Calu3 (cell line): ENCODE results near the gene C14orf119. TPM values are rescaled to one million over a fixed set of nuclear protein-coding genes. Genes with fewer than 3 reads are reported as not detected.
A peak's percentile ranks its signal among the peaks of the same experiment; 100 is the strongest.

Experiments used
- BruUV-seq: library from RNA; stranded (reverse); fragments of 400-500 nt; replicated peaks from 2 replicates; lab custom pipeline; 2021; lab: Mats Ljungman, UMichigan
- CTCF ChIA-PET: fragments of 300-600 bp; sonication (Branson Sonifier 250); formaldehyde crosslinking; loops from one replicate; lab custom pipeline; 2022; ENCODE audit warnings: antibody characterized with exemption; lab: Charles Lee
- DNase-seq: peaks from one replicate; pipeline ENCODE4 v3.0.0; 2022
- H3K27ac Mint-ChIP-seq: one replicate; pipeline ENCODE4 v1.8.0; 2022; ENCODE audit warnings: mixed read lengths; ENCODE audit not compliant: unreplicated experiment
- H3K27me3 Mint-ChIP-seq: one replicate; pipeline ENCODE4 v1.8.0; 2022; ENCODE audit warnings: mixed read lengths; ENCODE audit not compliant: unreplicated experiment
- H3K36me3 Mint-ChIP-seq: one replicate; pipeline ENCODE4 v1.8.0; 2022; ENCODE audit warnings: mild to moderate bottlenecking, moderate library complexity, mixed read lengths; ENCODE audit not compliant: insufficient read depth, unreplicated experiment
- H3K4me1 Mint-ChIP-seq: one replicate; pipeline ENCODE4 v1.8.0; 2022; ENCODE audit warnings: mild to moderate bottlenecking, low read depth, mixed read lengths; ENCODE audit not compliant: unreplicated experiment
- H3K4me3 Mint-ChIP-seq: one replicate; pipeline ENCODE4 v1.8.0; 2022; ENCODE audit warnings: mild to moderate bottlenecking, low read depth, moderate library complexity, mixed read lengths; ENCODE audit not compliant: unreplicated experiment
- H3K9me3 Mint-ChIP-seq: one replicate; pipeline ENCODE4 v1.8.0; 2022; ENCODE audit warnings: low read depth, mixed read lengths; ENCODE audit not compliant: unreplicated experiment
- CTCF ChIP-seq: fragments of 200-600 bp; IDR thresholded peaks from one replicate; pipeline ENCODE4 v1.8.0; 2022; ENCODE audit warnings: antibody characterized with exemption; ENCODE audit not compliant: unreplicated experiment
- intact Hi-C: fragments of 100-400 bp; cut with micrococcal nuclease; formaldehyde crosslinking; loops from one replicate; pipeline ENCODE4 v1.10.0; 2022; ENCODE audit not compliant: unreplicated experiment
- total RNA-seq: library from RNA; stranded (reverse); gene quantifications from 2 replicates; pipeline ENCODE4 v1.2.3, GENCODE V29; 2022

Gene C14orf119
- total RNA-seq, 1 experiment from 2014 or later = 47.3 TPM

- Mint-ChIP-seq H3K27me3 (no peaks in the 10 kb centered on the region), H3K4me1 (peaks cover 9% of the 10 kb centered on the region), H3K4me3 (no peak overlapping the region), H3K9me3 (no peaks in the 10 kb centered on the region), H3K36me3 (peaks cover 16% of the 10 kb centered on the region), H3K27ac (no peak overlapping the region)
- intact Hi-C loops = no loop called here
- DNase-seq = no peak
- CTCF ChIA-PET = interaction anchor here (1.0 kb wide), 1 partner anchor 21 kb away, joined by 3 read pairs; no protein-coding TSS in a partner anchor
- no TSS peak for BruUV-seq
- TF ChIP-seq CTCF = no peak
Observed at GRCh38 chr14:23089498-23090253, 5.6 kb upstream of the C14orf119 start.

GRCh38 chr14:23090254-23090636 lies 5.1 kb upstream of the C14orf119 start:
- Mint-ChIP-seq H3K36me3 (peaks cover 13% of the 10 kb centered on the region), H3K27me3 (no peaks in the 10 kb centered on the region), H3K27ac (no peak overlapping the region), H3K4me3 (no peak overlapping the region), H3K9me3 (no peaks in the 10 kb centered on the region), H3K4me1 (peaks cover 9% of the 10 kb centered on the region)
- DNase-seq = no peak
- CTCF ChIA-PET = interaction anchor here (1.0 kb wide), 1 partner anchor 21 kb away, joined by 3 read pairs; no protein-coding TSS in a partner anchor
- intact Hi-C loops = no loop called here
- TF ChIP-seq CTCF = no peak
- BruUV-seq = no TSS peak

- Mint-ChIP-seq H3K4me1 (peaks cover 13% of the 10 kb centered on the region), H3K27me3 (no peaks in the 10 kb centered on the region), H3K36me3 (peaks cover 13% of the 10 kb centered on the region), H3K27ac (no peak overlapping the region), H3K4me3 (no peak overlapping the region), H3K9me3 (no peaks in the 10 kb centered on the region)
- no peak for TF ChIP-seq CTCF
- BruUV-seq = no TSS peak
- CTCF ChIA-PET = interaction anchor here (0.7 kb wide), 1 partner anchor 191 kb away, joined by 7 read pairs; no protein-coding TSS in a partner anchor
- no peak for DNase-seq
- intact Hi-C loops = no loop called here
Observed at GRCh38 chr14:23091294-23092225, 3.7 kb upstream of the C14orf119 start.

- Mint-ChIP-seq H3K27me3 (no peaks in the 10 kb centered on the region), H3K36me3 (peaks cover 6% of the 10 kb centered on the region), H3K27ac (no peak overlapping the region), H3K4me1 (peaks cover 10% of the 10 kb centered on the region), H3K4me3 (no peak overlapping the region), H3K9me3 (no peaks in the 10 kb centered on the region)
- TF ChIP-seq CTCF = no peak
- CTCF ChIA-PET = no interaction called here
- intact Hi-C loops = no loop called here
- BruUV-seq = TSS peak; percentile 37
- DNase-seq = no peak
Observed at GRCh38 chr14:23093104-23093503, 2.2 kb upstream of the C14orf119 start.
